ENCODE measurements around the gene TMEM244. TPM values are rescaled to one million over a fixed set of nuclear protein-coding genes. Genes with fewer than 3 reads are reported as not detected.

Gene TMEM244
- total and polyA plus RNA-seq, 10 donors, result not detected

DNA sequence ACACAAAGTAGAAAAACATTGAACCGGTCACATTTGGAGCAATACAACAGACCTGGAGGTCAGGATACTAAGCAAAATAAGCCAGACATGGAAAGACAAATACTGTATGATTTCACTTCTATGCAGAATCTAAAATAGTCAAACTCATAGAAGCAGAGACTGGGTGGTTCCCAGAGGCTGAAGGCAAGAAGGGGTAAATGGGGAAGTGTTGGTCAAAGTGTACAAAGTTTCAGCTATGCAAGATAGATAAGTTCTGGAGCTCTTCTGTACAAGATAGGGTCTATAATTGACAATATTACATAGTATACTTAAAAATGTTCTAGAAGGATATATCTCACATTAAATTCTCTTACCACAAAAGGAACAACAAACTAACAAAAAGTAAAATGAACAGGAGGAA is 70.3 kb downstream of the TMEM244 start:
- intact Hi-C loops (cut with DNase I; ENCODE audit: low total_unique reads), result no loop called here
- 89 to 100% (median 100%) methylated on average over 1 of the region's 1 CpG for WGBS, 5 donors
- no peaks in the 10 kb centered on the region for H3K36me3 ChIP-seq

DNA sequence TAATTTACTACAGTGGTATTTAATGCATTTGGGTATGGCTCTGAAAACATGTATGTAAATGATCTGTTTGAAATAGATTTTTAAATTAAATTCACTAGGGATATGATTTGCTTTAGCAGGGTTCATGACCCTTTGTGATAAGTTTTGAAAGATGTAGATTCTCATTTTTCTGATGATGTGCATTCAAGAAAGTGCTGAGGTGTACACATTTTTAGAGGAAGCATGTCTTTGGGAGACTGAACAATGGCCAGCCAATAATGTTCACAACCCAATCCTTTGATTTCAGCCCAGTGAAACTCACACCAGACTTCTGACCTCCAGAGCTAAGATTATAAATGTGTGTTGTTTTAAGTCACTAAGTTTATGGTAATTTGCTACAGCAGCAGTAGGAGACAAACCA is 71.1 kb downstream of the TMEM244 start:
- no peak for TF ChIP-seq POLR2AphosphoS5 (IDR thresholded peaks at IDR 0.05)
- TF ChIP-seq, protein P1, sequence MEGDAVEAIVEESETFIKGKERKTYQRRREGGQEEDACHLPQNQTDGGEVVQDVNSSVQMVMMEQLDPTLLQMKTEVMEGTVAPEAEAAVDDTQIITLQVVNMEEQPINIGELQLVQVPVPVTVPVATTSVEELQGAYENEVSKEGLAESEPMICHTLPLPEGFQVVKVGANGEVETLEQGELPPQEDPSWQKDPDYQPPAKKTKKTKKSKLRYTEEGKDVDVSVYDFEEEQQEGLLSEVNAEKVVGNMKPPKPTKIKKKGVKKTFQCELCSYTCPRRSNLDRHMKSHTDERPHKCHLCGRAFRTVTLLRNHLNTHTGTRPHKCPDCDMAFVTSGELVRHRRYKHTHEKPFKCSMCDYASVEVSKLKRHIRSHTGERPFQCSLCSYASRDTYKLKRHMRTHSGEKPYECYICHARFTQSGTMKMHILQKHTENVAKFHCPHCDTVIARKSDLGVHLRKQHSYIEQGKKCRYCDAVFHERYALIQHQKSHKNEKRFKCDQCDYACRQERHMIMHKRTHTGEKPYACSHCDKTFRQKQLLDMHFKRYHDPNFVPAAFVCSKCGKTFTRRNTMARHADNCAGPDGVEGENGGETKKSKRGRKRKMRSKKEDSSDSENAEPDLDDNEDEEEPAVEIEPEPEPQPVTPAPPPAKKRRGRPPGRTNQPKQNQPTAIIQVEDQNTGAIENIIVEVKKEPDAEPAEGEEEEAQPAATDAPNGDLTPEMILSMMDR (IDR thresholded peaks at IDR 0.05 in 8 of 11, conservative IDR thresholded peaks at IDR 0.05 in 3 of 11), result no peak
- intact Hi-C loops (cut with DNase I; ENCODE audit: low total_unique reads), result no loop called here

More for the DNA sequence above, 70.3 kb downstream of the TMEM244 start:
- no peaks in the 10 kb centered on the region for H3K9me3 ChIP-seq
- no peak for DNase-seq
- no peak for TF ChIP-seq POLR2AphosphoS5 (IDR thresholded peaks at IDR 0.05)
- TF ChIP-seq, protein P1 (IDR thresholded peaks at IDR 0.05 in 8 of 11, conservative IDR thresholded peaks at IDR 0.05 in 3 of 11), result no peak
- no peak for TF ChIP-seq POLR2A (IDR thresholded peaks at IDR 0.05)
- H3K27ac ChIP-seq, result no peak overlapping the region
- H3K27me3 ChIP-seq (replicated peaks in 1 of 7), result no peaks in the 10 kb centered on the region
- H3K4me3 ChIP-seq, result no peak overlapping the region
- H3K4me1 ChIP-seq, result no peaks in the 10 kb centered on the region

GRCh38 chr6:129787816-129788215 is 73.3 kb downstream of the TMEM244 start:
- TF ChIP-seq POLR2AphosphoS5 (IDR thresholded peaks at IDR 0.05) (no peak), POLR2A (IDR thresholded peaks at IDR 0.05) (no peak)
- TF ChIP-seq, protein P1 (IDR thresholded peaks at IDR 0.05 in 8 of 11, conservative IDR thresholded peaks at IDR 0.05 in 3 of 11), result no peak
- no peaks in the 10 kb centered on the region for H3K4me1 ChIP-seq
- H3K4me3 ChIP-seq, result no peak overlapping the region
- DNase-seq, result no peak
- no peaks in the 10 kb centered on the region for H3K36me3 ChIP-seq
- no peak overlapping the region for H3K27ac ChIP-seq
- WGBS, 5 donors, result 85 to 97% (median 90%) methylated on average over 2 of the region's 2 CpGs
- intact Hi-C loops (cut with DNase I; ENCODE audit: low total_unique reads), result no loop called here
- H3K9me3 ChIP-seq, result no peaks in the 10 kb centered on the region
- H3K27me3 ChIP-seq (replicated peaks in 1 of 7), result no peaks in the 10 kb centered on the region

More for the DNA sequence above, 71.1 kb downstream of the TMEM244 start:
- no peaks in the 10 kb centered on the region for H3K27me3 ChIP-seq (replicated peaks in 1 of 7)
- DNase-seq, result no peak
- H3K9me3 ChIP-seq, result no peaks in the 10 kb centered on the region
- no peaks in the 10 kb centered on the region for H3K36me3 ChIP-seq
- no peaks in the 10 kb centered on the region for H3K4me1 ChIP-seq
- no peak overlapping the region for H3K4me3 ChIP-seq
- no peak overlapping the region for H3K27ac ChIP-seq

- intact Hi-C loops (cut with DNase I; ENCODE audit: low total_unique reads), result no loop called here
- WGBS, 5 donors, result 85 to 90% (median 89%) methylated on average over 3 of the region's 3 CpGs
Measured at GRCh38 chr6:129786548-129786947, 74.6 kb downstream of the TMEM244 start.

More at GRCh38 chr6:129786548-129786947, 74.6 kb downstream of the TMEM244 start:
- Histone ChIP-seq H3K27ac (no peak overlapping the region), H3K4me1 (no peaks in the 10 kb centered on the region), H3K4me3 (no peak overlapping the region), H3K9me3 (no peaks in the 10 kb centered on the region), H3K27me3 (replicated peaks in 1 of 7) (no peaks in the 10 kb centered on the region), H3K36me3 (no peaks in the 10 kb centered on the region)
- DNase-seq, result no peak
- TF ChIP-seq POLR2A (IDR thresholded peaks at IDR 0.05), result no peak
- TF ChIP-seq POLR2AphosphoS5 (IDR thresholded peaks at IDR 0.05), result no peak
- TF ChIP-seq, protein P1 (IDR thresholded peaks at IDR 0.05 in 8 of 11, conservative IDR thresholded peaks at IDR 0.05 in 3 of 11), result no peak
